Liver (tissue), 9 donors: Measurements from ENCODE around the gene INO80B. TPM values are rescaled to one million over a fixed set of nuclear protein-coding genes. Genes with fewer than 3 reads are reported as not detected.

Experiments used
- DNase-seq: peaks from one replicate; pipeline ENCODE4 v3.0.0-alpha.2; 2017; ENCODE audit warnings: low spot score
- H3K27ac ChIP-seq, 2 donors: one replicate each; pipeline ENCODE4 v1.7.0; 2013; ENCODE audit warnings: inconsistent platforms in 2 of 2, low read length in 2 of 2, control low read depth in 1 of 2, low read depth in 1 of 2, mild to moderate bottlenecking in 1 of 2
- H3K27me3 ChIP-seq, 4 donors: one replicate each; pipeline versions ENCODE4 v1.6.1 to v1.7.0; 2013; ENCODE audit warnings: low read length in 3 of 4, inconsistent platforms in 1 of 4, mild to moderate bottlenecking in 1 of 4, moderate library complexity in 1 of 4; ENCODE audit not compliant: control insufficient read depth in 4 of 4, insufficient read depth in 4 of 4
- H3K36me3 ChIP-seq, 4 donors: one replicate each; pipeline versions ENCODE4 v1.6.1 to v1.7.0; 2013; ENCODE audit warnings: low read length in 3 of 4, mild to moderate bottlenecking in 3 of 4, low read depth in 1 of 4, moderate library complexity in 1 of 4; ENCODE audit not compliant: control insufficient read depth in 4 of 4, insufficient read depth in 3 of 4
- H3K4me1 ChIP-seq, 4 donors: one replicate each; pipeline versions ENCODE4 v1.6.1 to v1.7.0; 2013; ENCODE audit warnings: low read length in 3 of 4, mild to moderate bottlenecking in 3 of 4, moderate library complexity in 1 of 4; ENCODE audit not compliant: control insufficient read depth in 4 of 4, insufficient read depth in 4 of 4
- H3K4me3 ChIP-seq, 3 donors: one replicate each; pipeline versions ENCODE4 v1.6.1 to v1.7.0; 2013; ENCODE audit warnings: low read length in 3 of 3, control low read depth in 1 of 3, low read depth in 1 of 3, mild to moderate bottlenecking in 1 of 3
- H3K9ac ChIP-seq, 2 donors: one replicate each; pipeline ENCODE4 v1.7.0; 2013; ENCODE audit warnings: low read length in 2 of 2, mild to moderate bottlenecking in 2 of 2, moderate library complexity in 2 of 2, control low read depth in 1 of 2, low read depth in 1 of 2
- H3K9me3 ChIP-seq, 4 donors: one replicate each; pipeline versions ENCODE4 v1.6.1 to v1.7.0; 2013; ENCODE audit warnings: low read length in 3 of 4; ENCODE audit not compliant: control insufficient read depth in 4 of 4
- ATF3 ChIP-seq: IDR thresholded peaks from 2 replicates; pipeline ENCODE4 v1.6.1; 2016; ENCODE audit warnings: antibody characterized with exemption
- CTCF ChIP-seq: fragments of 150-350 bp; IDR thresholded peaks from 2 replicates; pipeline ENCODE4 v1.5.1; 2017; ENCODE audit warnings: improper control_type of control experiment, low read depth, low read length; ENCODE audit not compliant: missing input control
- EGR1 ChIP-seq, 2 donors: IDR thresholded peaks; 2 replicates each; pipeline ENCODE4 v1.6.1; 2016 to 2018; ENCODE audit warnings: antibody characterized with exemption in 2 of 2, low read depth in 2 of 2
- FOXA1 ChIP-seq: IDR thresholded peaks from 2 replicates; pipeline ENCODE4 v1.6.1; 2016; ENCODE audit warnings: antibody characterized with exemption
- FOXA2 ChIP-seq: IDR thresholded peaks from 2 replicates; pipeline ENCODE4 v1.6.1; 2016; ENCODE audit warnings: antibody characterized with exemption
- GABPA ChIP-seq, 2 donors: IDR thresholded peaks in 1 of 2; conservative IDR thresholded peaks in 1 of 2; 2 replicates each; pipeline ENCODE4 v1.6.1; 2016; ENCODE audit warnings: antibody characterized with exemption in 2 of 2, mild to moderate bottlenecking in 1 of 2, moderate library complexity in 1 of 2
- HNF4A ChIP-seq, 2 donors: conservative IDR thresholded peaks; 2 replicates each; pipeline ENCODE4 v1.6.1; 2016; ENCODE audit warnings: antibody characterized with exemption in 2 of 2, mild to moderate bottlenecking in 2 of 2
- HNF4G ChIP-seq: IDR thresholded peaks from 2 replicates; pipeline ENCODE4 v1.6.1; 2016; ENCODE audit warnings: antibody characterized with exemption
- JUND ChIP-seq, 2 donors: IDR thresholded peaks; 2 replicates each; pipeline ENCODE4 v1.6.1; 2016; ENCODE audit warnings: antibody characterized with exemption in 2 of 2
- MAX ChIP-seq: IDR thresholded peaks from 2 replicates; pipeline ENCODE4 v1.6.1; 2016; ENCODE audit warnings: antibody characterized with exemption
- NR2F2 ChIP-seq: IDR thresholded peaks from 2 replicates; pipeline ENCODE4 v1.6.1; 2016; ENCODE audit warnings: antibody characterized with exemption
- RAD21 ChIP-seq, 2 donors: IDR thresholded peaks; 2 replicates each; pipeline ENCODE4 v1.6.1; 2016; ENCODE audit warnings: antibody characterized with exemption in 2 of 2, mild to moderate bottlenecking in 2 of 2
- REST ChIP-seq: IDR thresholded peaks from 2 replicates; pipeline ENCODE4 v1.6.1; 2016; ENCODE audit warnings: antibody characterized with exemption, mild to moderate bottlenecking
- RXRA ChIP-seq, 2 donors: IDR thresholded peaks; 2 replicates each; pipeline ENCODE4 v1.6.1; 2017 to 2018; ENCODE audit warnings: antibody characterized with exemption in 2 of 2, mild to moderate bottlenecking in 1 of 2
- SP1 ChIP-seq: IDR thresholded peaks from 2 replicates; pipeline ENCODE4 v1.6.1; 2018; ENCODE audit warnings: antibody characterized with exemption, mild to moderate bottlenecking
- TAF1 ChIP-seq: conservative IDR thresholded peaks from 2 replicates; pipeline ENCODE4 v1.6.1; 2016; ENCODE audit warnings: antibody characterized with exemption, mild to moderate bottlenecking
- YY1 ChIP-seq: IDR thresholded peaks from 2 replicates; pipeline ENCODE4 v1.6.1; 2016; ENCODE audit warnings: antibody characterized with exemption, mild to moderate bottlenecking
- WGBS: extraction: QIAGEN DNeasy Blood & Tissue Kit; methylation state at CpG from one replicate; pipeline ENCODE4 v1.1.7; 2013; 5-methylcytosine and 5-hydroxymethylcytosine counted together
- polyA plus RNA-seq, 2 donors: library from polyadenylated mRNA; stranded (reverse) in 1 of 2; unstranded in 1 of 2; fragments of 200-250 nt in 1 of 2; fragments of >200 nt in 1 of 2; fragmentation: Nextera tagmentation in 1 of 2; extraction: Ambion mirVana in 1 of 2; gene quantifications; one replicate each; pipeline versions ENCODE4 v1.2.1 to v1.2.3, GENCODE V29; 2013 to 2015
- total RNA-seq, 2 donors: library from RNA; depleted of rRNA; stranded (reverse); fragments of >200 nt; gene quantifications; one replicate each; pipeline ENCODE4 v1.2.3, GENCODE V29; 2014
- TF ChIP-seq, protein P1 (sequence below): IDR thresholded peaks from 2 replicates; pipeline ENCODE4 v1.6.1; 2016; ENCODE audit warnings: antibody characterized with exemption
- donor health status: healthy.
- donor health status: healthy.
- donor health status: healthy.
- donor health status: healthy.
- donor health status: healthy.

Gene INO80B
- total and polyA plus RNA-seq, 4 donors: 2.7 to 14.8 (median 10.5) TPM

GRCh38 chr2:74418312-74418711 is 36.6 kb upstream of the INO80B start:
- Histone ChIP-seq H3K4me3 (no peak overlapping the region), H3K27me3 (peaks cover 0 to 7% (median 0%) of the 10 kb centered on the region in 4 donors), H3K4me1 (peaks cover 7 to 23% (median 18%) of the 10 kb centered on the region in 4 donors), H3K36me3 (no peaks in the 10 kb centered on the region), H3K9ac (no peak overlapping the region), H3K27ac (no peak overlapping the region), H3K9me3 (no peaks in the 10 kb centered on the region)
- 76% methylated on average over 27 of the region's 27 CpGs for WGBS
- DNase-seq: no peak
- no peak for TF ChIP-seq JUND (IDR thresholded peaks at IDR 0.05)
- no peak for TF ChIP-seq HNF4A (conservative IDR thresholded peaks at IDR 0.05)
- TF ChIP-seq RXRA (IDR thresholded peaks at IDR 0.05): no peak
- TF ChIP-seq TAF1: no peak
- TF ChIP-seq CTCF: no peak
- no peak for TF ChIP-seq SP1
- TF ChIP-seq, protein P1, sequence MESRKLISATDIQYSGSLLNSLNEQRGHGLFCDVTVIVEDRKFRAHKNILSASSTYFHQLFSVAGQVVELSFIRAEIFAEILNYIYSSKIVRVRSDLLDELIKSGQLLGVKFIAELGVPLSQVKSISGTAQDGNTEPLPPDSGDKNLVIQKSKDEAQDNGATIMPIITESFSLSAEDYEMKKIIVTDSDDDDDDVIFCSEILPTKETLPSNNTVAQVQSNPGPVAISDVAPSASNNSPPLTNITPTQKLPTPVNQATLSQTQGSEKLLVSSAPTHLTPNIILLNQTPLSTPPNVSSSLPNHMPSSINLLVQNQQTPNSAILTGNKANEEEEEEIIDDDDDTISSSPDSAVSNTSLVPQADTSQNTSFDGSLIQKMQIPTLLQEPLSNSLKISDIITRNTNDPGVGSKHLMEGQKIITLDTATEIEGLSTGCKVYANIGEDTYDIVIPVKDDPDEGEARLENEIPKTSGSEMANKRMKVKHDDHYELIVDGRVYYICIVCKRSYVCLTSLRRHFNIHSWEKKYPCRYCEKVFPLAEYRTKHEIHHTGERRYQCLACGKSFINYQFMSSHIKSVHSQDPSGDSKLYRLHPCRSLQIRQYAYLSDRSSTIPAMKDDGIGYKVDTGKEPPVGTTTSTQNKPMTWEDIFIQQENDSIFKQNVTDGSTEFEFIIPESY: no peak
- no peak for TF ChIP-seq EGR1 (IDR thresholded peaks at IDR 0.05; ENCODE audit: low read depth in 2 of 2)
- TF ChIP-seq FOXA1: no peak
- TF ChIP-seq ATF3: no peak
- no peak for TF ChIP-seq HNF4G
- TF ChIP-seq MAX: no peak
- no peak for TF ChIP-seq YY1
- no peak for TF ChIP-seq REST
- no peak for TF ChIP-seq RAD21 (IDR thresholded peaks at IDR 0.05)
- no peak for TF ChIP-seq GABPA (IDR thresholded peaks at IDR 0.05 in 1 of 2, conservative IDR thresholded peaks at IDR 0.05 in 1 of 2)
- TF ChIP-seq NR2F2: no peak
- TF ChIP-seq FOXA2: no peak
